GM12891 (cell line): ENCODE results near the gene SEMA3G.

Experiments used
- POLR2A ChIP-seq: IDR thresholded peaks from 2 replicates; pipeline ENCODE4 v1.6.1; 2011; ENCODE audit warnings: low read depth, low read length, control low read depth
- POLR2AphosphoS5 ChIP-seq: IDR thresholded peaks from 2 replicates; pipeline ENCODE4 v1.6.1; 2011; ENCODE audit warnings: low read depth, low read length, control low read depth
- SPI1 ChIP-seq: IDR thresholded peaks from 2 replicates; pipeline ENCODE4 v1.6.1; 2011; ENCODE audit warnings: low read depth, low read length, control low read depth
- TAF1 ChIP-seq: IDR thresholded peaks from 2 replicates; pipeline ENCODE4 v1.6.1; 2011; ENCODE audit warnings: low read depth, low read length, control low read depth

DNA sequence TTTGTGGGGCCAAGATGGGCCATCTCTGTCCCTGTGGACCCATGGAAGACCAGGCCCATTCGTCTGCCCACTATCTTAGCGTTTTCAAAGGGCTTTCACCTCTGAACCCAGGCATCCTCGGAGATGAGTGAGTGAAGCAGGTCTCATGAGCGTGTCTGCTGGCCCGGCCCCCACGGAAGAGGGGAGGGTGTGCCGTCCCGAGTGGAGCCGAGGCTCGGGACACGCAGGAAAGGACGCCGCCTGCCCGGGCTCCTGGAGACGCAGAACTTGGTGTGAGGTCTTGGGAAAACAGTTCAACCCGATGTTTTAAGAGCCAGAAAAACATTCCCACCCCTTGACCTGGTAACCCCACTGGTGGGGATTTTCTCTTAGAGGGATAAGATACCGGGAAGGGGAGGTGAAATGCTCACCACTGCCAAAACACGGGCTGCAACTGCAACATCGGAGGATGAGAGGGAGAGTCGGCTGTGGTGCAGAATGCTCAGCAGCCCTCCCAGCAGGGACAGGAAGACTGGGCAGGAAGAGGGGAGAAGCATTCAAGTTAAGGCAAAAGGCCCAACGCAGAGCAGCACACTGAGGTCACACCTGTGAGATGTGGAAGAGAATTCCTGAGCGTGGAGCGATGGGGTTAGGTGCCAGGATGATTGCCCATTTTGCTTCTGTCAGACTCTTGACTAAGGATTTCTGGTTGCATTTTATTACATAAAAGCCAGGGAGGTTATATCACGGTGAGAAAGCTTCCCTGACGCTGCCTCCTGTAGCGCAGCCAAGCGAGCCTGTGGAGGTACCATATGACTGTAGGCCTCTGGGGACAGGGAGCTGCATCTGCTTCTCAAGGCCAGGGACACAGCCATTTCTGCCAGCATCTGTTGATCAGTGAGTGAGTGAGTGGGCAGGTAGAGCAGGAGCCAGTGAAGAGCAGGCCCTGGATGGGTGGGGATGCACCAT, 36.1 kb upstream of the SEMA3G start:
- TF ChIP-seq POLR2AphosphoS5 = no peak
- TF ChIP-seq POLR2A = no peak
- no peak for TF ChIP-seq TAF1
- no peak for TF ChIP-seq SPI1
